ENCODE data around the gene ZMYND11. TPM values are rescaled to one million over a fixed set of nuclear protein-coding genes. Genes with fewer than 3 reads are reported as not detected.

ZMYND11 gene
- total RNA-seq, 2 donors from 2014 or later, result 34.2 to 37.7 TPM

GRCh38 chr10:224571-224970 lies 89.3 kb downstream of the ZMYND11 start:
- DNase-seq, result no peak
- Mint-ChIP-seq H3K27ac (no peak overlapping the region), H3K9me3 (no peaks in the 10 kb centered on the region), H3K36me3 (ENCODE audit: low read depth) (no peaks in the 10 kb centered on the region), H3K4me3 (no peak overlapping the region), H3K27me3 (ENCODE audit: insufficient read depth) (no peaks in the 10 kb centered on the region), H3K4me1 (no peaks in the 10 kb centered on the region)
- no peaks in the 10 kb centered on the region for H3K36me3 ChIP-seq (ENCODE audit: control insufficient read depth, insufficient read depth, low read length)
- TF ChIP-seq CTCF (conservative IDR thresholded peaks at IDR 0.05), result no peak
- H3K4me1 ChIP-seq (ENCODE audit: control insufficient read depth, insufficient read depth, low read length), result no peaks in the 10 kb centered on the region
- H3K4me3 ChIP-seq (ENCODE audit: low read length), result no peak overlapping the region
- no peaks in the 10 kb centered on the region for H3K9me3 ChIP-seq (ENCODE audit: control insufficient read depth, low read length)
- no peak overlapping the region for H3K27ac ChIP-seq (ENCODE audit: low read depth, low read length)
- no peaks in the 10 kb centered on the region for H3K27me3 ChIP-seq (ENCODE audit: control insufficient read depth, insufficient read depth, low read length, poor library complexity, severe bottlenecking)
- H3K9ac ChIP-seq (ENCODE audit: extremely low read depth, low read length, poor library complexity, severe bottlenecking), result no peak overlapping the region
- WGBS, 2 experiments (ENCODE audit: insufficient coverage in 1 of 2, insufficient read length in 1 of 2), result 93 to 100% methylated on average over 1 to 3 of the region's 3 CpGs

- H3K4me1 ChIP-seq (ENCODE audit: control insufficient read depth, insufficient read depth, low read length), result no peaks in the 10 kb centered on the region
- H3K27ac Mint-ChIP-seq, result no peak overlapping the region
- no peak overlapping the region for H3K4me3 Mint-ChIP-seq
- TF ChIP-seq CTCF (conservative IDR thresholded peaks at IDR 0.05), result no peak
- WGBS, 2 experiments (ENCODE audit: insufficient coverage in 1 of 2, insufficient read length in 1 of 2), result 92 to 100% methylated on average over 1 to 2 of the region's 2 CpGs
- H3K9me3 ChIP-seq (ENCODE audit: control insufficient read depth, low read length), result no peaks in the 10 kb centered on the region
- no peaks in the 10 kb centered on the region for H3K4me1 Mint-ChIP-seq
- H3K9me3 Mint-ChIP-seq, result no peaks in the 10 kb centered on the region
- DNase-seq, result no peak
- H3K36me3 Mint-ChIP-seq (ENCODE audit: low read depth), result no peaks in the 10 kb centered on the region
- no peaks in the 10 kb centered on the region for H3K27me3 Mint-ChIP-seq (ENCODE audit: insufficient read depth)
- H3K27me3 ChIP-seq (ENCODE audit: control insufficient read depth, insufficient read depth, low read length, poor library complexity, severe bottlenecking), result no peaks in the 10 kb centered on the region
- H3K9ac ChIP-seq (ENCODE audit: extremely low read depth, low read length, poor library complexity, severe bottlenecking), result no peak overlapping the region
- no peak overlapping the region for H3K27ac ChIP-seq (ENCODE audit: low read depth, low read length)
- no peak overlapping the region for H3K4me3 ChIP-seq (ENCODE audit: low read length)
- no peaks in the 10 kb centered on the region for H3K36me3 ChIP-seq (ENCODE audit: control insufficient read depth, insufficient read depth, low read length)
Observed at GRCh38 chr10:226018-226417, 90.8 kb downstream of the ZMYND11 start.

- H3K4me3 Mint-ChIP-seq, result no peak overlapping the region
- Histone ChIP-seq H3K9me3 (ENCODE audit: control insufficient read depth, low read length) (no peaks in the 10 kb centered on the region), H3K27ac (ENCODE audit: low read depth, low read length) (no peak overlapping the region), H3K4me3 (ENCODE audit: low read length) (no peak overlapping the region), H3K27me3 (ENCODE audit: control insufficient read depth, insufficient read depth, low read length, poor library complexity, severe bottlenecking) (no peaks in the 10 kb centered on the region), H3K36me3 (ENCODE audit: control insufficient read depth, insufficient read depth, low read length) (no peaks in the 10 kb centered on the region), H3K9ac (ENCODE audit: extremely low read depth, low read length, poor library complexity, severe bottlenecking) (no peak overlapping the region), H3K4me1 (ENCODE audit: control insufficient read depth, insufficient read depth, low read length) (no peaks in the 10 kb centered on the region)
- 83% methylated on average over 2 of the region's 2 CpGs; no CpG with 5 or more reads in 1 of the 2 experiments for WGBS, 2 experiments (ENCODE audit: insufficient coverage in 1 of 2, insufficient read length in 1 of 2)
- no peaks in the 10 kb centered on the region for H3K36me3 Mint-ChIP-seq (ENCODE audit: low read depth)
- H3K27me3 Mint-ChIP-seq (ENCODE audit: insufficient read depth), result no peaks in the 10 kb centered on the region
- no peaks in the 10 kb centered on the region for H3K4me1 Mint-ChIP-seq
- no peak overlapping the region for H3K27ac Mint-ChIP-seq
- no peak for DNase-seq
- no peak for TF ChIP-seq CTCF (conservative IDR thresholded peaks at IDR 0.05)
- no peaks in the 10 kb centered on the region for H3K9me3 Mint-ChIP-seq
Observed at GRCh38 chr10:227014-227413, 91.8 kb downstream of the ZMYND11 start.
